Transverse colon (tissue), 4 donors: Measurements from ENCODE around the gene GRM8.

Experiments used
- CTCF ChIP-seq, 5 experiments: fragments of 200-600 bp in 3 of 5; fragments of 450-650 bp in 2 of 5; sonication (generic) in 3 of 5; IDR thresholded peaks; 1 replicate in 2 of 5; 2 replicates in 3 of 5; pipeline ENCODE4 v1.5.1; 2016 to 2017; ENCODE audit warnings: antibody characterized with exemption in 5 of 5, inconsistent platforms in 3 of 5, mild to moderate bottlenecking in 2 of 5, moderate library complexity in 1 of 5
- EP300 ChIP-seq: sonication (generic); formaldehyde crosslinking; IDR thresholded peaks from one replicate; pipeline ENCODE4 v1.6.1; 2017; ENCODE audit warnings: antibody characterized with exemption, low read depth
- POLR2A ChIP-seq: fragments of 450-650 bp; IDR thresholded peaks from one replicate; pipeline ENCODE4 v1.6.1; 2016; ENCODE audit warnings: antibody characterized with exemption, mild to moderate bottlenecking, moderate library complexity
- POLR2AphosphoS5 ChIP-seq, 3 donors: sonication (generic); formaldehyde crosslinking; IDR thresholded peaks; one replicate each; pipeline ENCODE4 v1.6.1; 2016; ENCODE audit warnings: antibody characterized with exemption in 3 of 3

DNA sequence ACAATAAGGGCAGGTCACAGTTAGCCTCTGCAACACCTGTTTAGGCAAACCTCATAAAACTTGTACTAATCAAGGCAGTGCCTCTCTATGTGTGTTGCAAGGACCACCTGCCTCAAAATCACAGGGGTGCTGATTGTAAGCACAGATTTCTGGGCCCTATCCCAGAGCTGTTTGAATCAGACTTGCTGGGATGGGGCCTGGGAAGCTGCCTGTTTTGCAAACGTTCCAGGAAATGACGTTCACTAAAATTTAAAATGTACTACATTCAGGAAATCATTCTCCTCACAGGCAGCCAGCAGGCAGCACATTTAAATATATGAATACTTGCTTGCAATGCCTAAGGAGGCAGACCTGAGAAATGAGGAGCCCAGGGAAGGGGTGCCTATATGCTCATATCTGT lies 4.3 kb upstream of the GRM8 start:
- no peak for TF ChIP-seq POLR2A
- no peak for TF ChIP-seq CTCF (IDR thresholded peaks at IDR 0.05)
- no peak for TF ChIP-seq POLR2AphosphoS5 (IDR thresholded peaks at IDR 0.05)
- TF ChIP-seq EP300, result no peak
